Small intestine (tissue), 7 donors: ENCODE data around the gene JAK1. TPM values are rescaled to one million over a fixed set of nuclear protein-coding genes. Genes with fewer than 3 reads are reported as not detected.

Source experiments
- DNase-seq, 2 donors: peaks; one replicate each; pipeline versions ENCODE4 v3.0.0 to v3.0.0-alpha.2; 2013
- FAIRE-seq: peaks from 2 replicates; lab custom pipeline; 2012; peaks lifted over from hg19 to GRCh38; lab: Jason Lieb, UNC
- H3K27ac ChIP-seq, 3 donors: one replicate each; pipeline ENCODE4 v1.5.1; 2013; ENCODE audit warnings: low read length in 2 of 3, mild to moderate bottlenecking in 2 of 3, control low read depth in 1 of 3, inconsistent platforms in 1 of 3, low read depth in 1 of 3, moderate library complexity in 1 of 3
- H3K27me3 ChIP-seq, 3 donors: one replicate each; pipeline ENCODE4 v1.6.1; 2013; ENCODE audit warnings: low read length in 3 of 3, inconsistent platforms in 1 of 3; ENCODE audit not compliant: control insufficient read depth in 3 of 3, insufficient read depth in 3 of 3
- H3K36me3 ChIP-seq, 3 donors: one replicate each; pipeline ENCODE4 v1.6.1; 2013; ENCODE audit warnings: low read length in 3 of 3, inconsistent platforms in 1 of 3, low read depth in 1 of 3, mild to moderate bottlenecking in 1 of 3, moderate library complexity in 1 of 3; ENCODE audit not compliant: control insufficient read depth in 3 of 3, insufficient read depth in 2 of 3
- H3K4me1 ChIP-seq, 3 donors: one replicate each; pipeline ENCODE4 v1.6.1; 2013; ENCODE audit warnings: low read length in 2 of 3, inconsistent platforms in 1 of 3, low read depth in 1 of 3, mild to moderate bottlenecking in 1 of 3, moderate library complexity in 1 of 3; ENCODE audit not compliant: control insufficient read depth in 3 of 3, insufficient read depth in 2 of 3
- H3K4me3 ChIP-seq, 3 donors: one replicate each; pipeline ENCODE4 v1.5.1; 2013; ENCODE audit warnings: low read length in 3 of 3, control low read depth in 1 of 3, inconsistent platforms in 1 of 3, low read depth in 1 of 3, mild to moderate bottlenecking in 1 of 3, moderate library complexity in 1 of 3
- H3K9me3 ChIP-seq, 2 donors: one replicate each; pipeline ENCODE4 v1.6.1; 2013; ENCODE audit warnings: low read depth in 1 of 2, low read length in 1 of 2; ENCODE audit not compliant: control insufficient read depth in 2 of 2, insufficient read depth in 1 of 2
- WGBS, 3 donors: extraction: QIAGEN DNeasy Blood & Tissue Kit; methylation state at CpG; one replicate each; pipeline ENCODE4 v1.1.7; 2013; 5-methylcytosine and 5-hydroxymethylcytosine counted together
- polyA plus RNA-seq, 4 donors: library from polyadenylated mRNA; stranded (reverse) in 3 of 4; unstranded in 1 of 4; fragments of 200-250 nt in 3 of 4; fragments of 120-200 nt in 1 of 4; gene quantifications; one replicate each; pipeline versions ENCODE4 v1.2.1 to v1.2.3, GENCODE V29; 2013
- donor health status: healthy with polysubstance abuse.
- donor health status: control.
- donor health status: control.
- donor health status: Bipolar disorder and iron deficiency.
- donor health status: healthy.

The JAK1 gene
- polyA plus RNA-seq, 4 donors = 29.4 to 66.5 (median 32.6) TPM

- Histone ChIP-seq H3K27me3 (no peaks in the 10 kb centered on the region), H3K9me3 (no peaks in the 10 kb centered on the region), H3K36me3 (no peaks in the 10 kb centered on the region), H3K4me3 (no peak overlapping the region), H3K27ac (peak overlapping the region; percentile 1 to 85 (median 75)), H3K4me1 (peaks cover 20 to 54% (median 47%) of the 10 kb centered on the region in 3 donors)
- DNase-seq = no peak
- FAIRE-seq = no peak
Observed at GRCh38 chr1:64917907-64918306, 48.4 kb downstream of the JAK1 start.

DNA sequence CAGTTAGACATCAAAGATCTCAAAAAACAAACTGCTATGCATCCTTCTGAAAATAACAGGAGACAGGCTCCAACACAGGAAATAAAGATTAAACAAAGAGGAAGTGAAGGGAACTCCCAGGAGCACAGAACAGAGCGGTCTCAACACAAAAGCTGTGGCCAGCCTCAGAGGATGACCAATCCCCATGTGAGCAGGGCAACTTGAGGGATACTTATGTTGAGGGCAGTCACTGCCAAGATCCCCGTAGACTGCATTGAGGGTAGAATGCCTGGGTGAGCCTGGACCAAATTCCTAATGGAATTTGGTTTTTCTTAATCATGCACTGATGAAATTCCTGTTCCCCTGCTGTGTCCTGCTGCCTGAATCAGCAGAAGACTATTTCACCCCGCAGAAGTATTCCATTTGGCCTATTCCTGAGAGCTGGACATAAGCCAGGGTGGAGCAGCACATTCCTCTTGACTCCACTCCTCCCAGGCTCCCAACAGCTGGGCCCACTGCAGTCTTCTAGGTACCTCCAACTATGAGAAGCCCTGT lies 49.0 kb downstream of the JAK1 start:
- Histone ChIP-seq H3K27ac (peak overlapping the region; percentile 1 to 85 (median 75)), H3K4me3 (no peak overlapping the region), H3K36me3 (no peaks in the 10 kb centered on the region), H3K27me3 (no peaks in the 10 kb centered on the region), H3K9me3 (no peaks in the 10 kb centered on the region), H3K4me1 (peaks cover 19 to 50% (median 44%) of the 10 kb centered on the region in 3 donors)
- WGBS, 3 donors = 51 to 72% (median 70%) methylated on average over 3 of the region's 3 CpGs
- no peak for FAIRE-seq
- no peak for DNase-seq

GRCh38 chr1:64915381-64916274 lies 50.7 kb downstream of the JAK1 start:
- H3K27ac ChIP-seq = peak overlapping the region; percentile 41 to 75 (median 48)
- WGBS, 3 donors = 25 to 53% (median 36%) methylated on average over 9 of the region's 9 CpGs
- no peak overlapping the region for H3K4me3 ChIP-seq
- FAIRE-seq = no peak
- peak; percentile 94 to 95 for DNase-seq
- H3K36me3 ChIP-seq = no peaks in the 10 kb centered on the region
- no peaks in the 10 kb centered on the region for H3K9me3 ChIP-seq
- H3K27me3 ChIP-seq = no peaks in the 10 kb centered on the region
- peaks cover 17 to 39% (median 39%) of the 10 kb centered on the region in 3 donors for H3K4me1 ChIP-seq

DNA sequence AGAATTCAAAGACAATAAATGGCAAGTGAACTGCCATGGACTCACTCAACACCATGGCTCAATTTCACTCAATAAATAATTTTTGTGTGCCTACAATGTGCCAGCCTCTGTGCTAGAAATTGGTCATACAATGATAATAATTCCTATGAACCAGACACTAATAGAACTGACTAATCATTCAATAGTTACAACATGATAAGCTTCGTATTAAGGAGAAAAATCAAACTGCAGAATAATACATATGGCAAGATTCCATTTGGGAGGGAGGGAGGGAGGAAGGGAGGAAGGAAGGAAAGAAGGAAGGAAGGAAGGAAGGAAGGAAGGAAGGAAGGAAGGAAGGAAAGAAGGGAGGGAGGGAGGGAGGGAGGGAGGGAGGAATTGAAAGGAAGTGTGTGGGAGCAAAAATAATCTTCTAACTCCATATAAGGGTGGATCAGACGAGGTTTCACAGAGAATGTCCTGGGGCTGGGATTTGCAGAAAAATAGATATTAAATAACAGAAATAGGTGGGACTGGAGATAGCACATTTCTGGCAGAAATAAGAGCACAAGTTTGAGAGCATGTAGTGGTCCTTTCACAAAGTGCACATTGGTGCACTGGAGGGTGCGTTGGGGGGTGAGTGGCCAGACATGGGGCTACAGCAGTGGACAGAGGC lies 52.9 kb downstream of the JAK1 start:
- Histone ChIP-seq H3K36me3 (no peaks in the 10 kb centered on the region), H3K27me3 (no peaks in the 10 kb centered on the region), H3K9me3 (no peaks in the 10 kb centered on the region), H3K4me3 (no peak overlapping the region), H3K4me1 (peaks cover 21 to 40% (median 35%) of the 10 kb centered on the region in 3 donors), H3K27ac (no peak overlapping the region)
- no peak for FAIRE-seq
- no peak for DNase-seq
- 67 to 69% (median 68%) methylated on average over 3 of the region's 3 CpGs for WGBS, 3 donors

- DNase-seq (no peak), FAIRE-seq (no peak)
- H3K27ac ChIP-seq = no peak overlapping the region
- H3K27me3 ChIP-seq = no peaks in the 10 kb centered on the region
- peaks cover 13 to 32% (median 24%) of the 10 kb centered on the region in 3 donors for H3K4me1 ChIP-seq
- WGBS, 3 donors = 35 to 60% (median 50%) methylated on average over 2 of the region's 2 CpGs
- H3K4me3 ChIP-seq = no peak overlapping the region
- H3K9me3 ChIP-seq = no peaks in the 10 kb centered on the region
- no peaks in the 10 kb centered on the region for H3K36me3 ChIP-seq
Observed at GRCh38 chr1:64912191-64912590, 54.2 kb downstream of the JAK1 start.

GRCh38 chr1:64911326-64911725 lies 55.0 kb downstream of the JAK1 start:
- Histone ChIP-seq H3K4me3 (no peak overlapping the region), H3K36me3 (no peaks in the 10 kb centered on the region), H3K27me3 (no peaks in the 10 kb centered on the region), H3K9me3 (no peaks in the 10 kb centered on the region), H3K4me1 (peaks cover 13 to 27% (median 21%) of the 10 kb centered on the region in 3 donors), H3K27ac (peak overlapping the region in 1 of 3 donors; percentile 35)
- no peak for FAIRE-seq
- whole genome bisulfite sequencing, 3 donors = 71 to 90% (median 90%) methylated on average over 3 of the region's 3 CpGs
- no peak for DNase-seq

DNA sequence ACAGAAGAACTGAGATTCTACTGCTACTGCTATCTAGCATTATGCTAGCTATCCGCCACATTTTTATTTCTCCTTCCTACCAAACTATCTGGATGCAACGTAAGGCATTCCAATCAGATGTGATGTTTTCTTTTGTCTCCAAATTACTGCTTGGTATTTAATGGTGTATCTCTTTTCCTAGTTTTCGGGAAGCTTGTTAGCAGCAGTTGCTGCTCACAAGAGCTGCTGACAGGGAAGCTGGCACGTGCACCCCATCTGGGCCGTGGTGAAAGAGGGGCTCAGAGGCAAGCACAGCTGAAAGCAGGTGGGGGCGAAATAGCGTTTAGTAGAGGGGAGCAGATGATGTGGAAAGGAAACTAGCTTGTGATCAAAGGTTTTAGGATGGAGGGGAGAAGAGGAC lies 57.3 kb downstream of the JAK1 start:
- DNase-seq (no peak), FAIRE-seq (no peak)
- no peaks in the 10 kb centered on the region for H3K27me3 ChIP-seq
- H3K9me3 ChIP-seq = no peaks in the 10 kb centered on the region
- H3K4me1 ChIP-seq = peaks cover 11 to 18% (median 12%) of the 10 kb centered on the region in 3 donors
- 73 to 92% (median 91%) methylated on average over 7 of the region's 7 CpGs for WGBS, 3 donors
- no peaks in the 10 kb centered on the region for H3K36me3 ChIP-seq
- H3K27ac ChIP-seq = no peak overlapping the region
- no peak overlapping the region for H3K4me3 ChIP-seq

DNA sequence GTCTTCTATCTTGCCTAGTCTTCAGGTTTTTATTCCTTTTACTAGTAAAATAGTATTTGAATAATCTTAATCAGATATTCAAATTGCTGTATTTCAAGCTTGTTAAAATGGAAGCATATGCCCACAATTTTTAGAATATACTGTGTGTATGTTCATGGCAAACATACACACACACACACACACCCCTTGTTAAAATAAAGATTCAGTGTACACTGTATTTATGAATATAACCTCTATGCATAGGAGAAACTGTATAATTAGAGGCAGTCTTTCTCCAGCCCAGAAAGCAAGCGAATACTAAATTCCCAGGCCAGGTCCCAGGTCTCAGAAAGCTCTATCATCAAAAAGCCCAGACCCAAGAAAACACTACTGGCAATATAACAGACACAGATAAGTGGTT lies 57.8 kb downstream of the JAK1 start:
- Histone ChIP-seq H3K27ac (no peak overlapping the region), H3K9me3 (no peaks in the 10 kb centered on the region), H3K4me3 (no peak overlapping the region), H3K27me3 (no peaks in the 10 kb centered on the region), H3K4me1 (peaks cover 9 to 14% (median 11%) of the 10 kb centered on the region in 3 donors), H3K36me3 (no peaks in the 10 kb centered on the region)
- FAIRE-seq (no peak), DNase-seq (no peak)
- 90 to 97% (median 94%) methylated on average over 1 of the region's 1 CpG for WGBS, 3 donors
